Myocyte (in vitro differentiated cells): ENCODE data around the gene CERK. TPM values are rescaled to one million over a fixed set of nuclear protein-coding genes. Genes with fewer than 3 reads are reported as not detected.

Experiments used
- DNase-seq: peaks from one replicate; pipeline ENCODE4 v3.0.0-alpha.2; 2012; ENCODE audit warnings: low read depth
- total RNA-seq: library from RNA; depleted of rRNA; stranded (reverse); fragments of >200 nt; gene quantifications from 2 replicates; pipeline ENCODE4 v1.2.3, GENCODE V29; 2014

The CERK gene
- total RNA-seq, 1 donor from 2014 or later = 32.9 TPM

- no peak for DNase-seq
These were observed 34.1 kb downstream of the CERK start for GRCh38 chr22:46703996-46704370.

GRCh38 chr22:46703171-46703995, 34.7 kb downstream of the CERK start:
- DNase-seq = no peak

DNA sequence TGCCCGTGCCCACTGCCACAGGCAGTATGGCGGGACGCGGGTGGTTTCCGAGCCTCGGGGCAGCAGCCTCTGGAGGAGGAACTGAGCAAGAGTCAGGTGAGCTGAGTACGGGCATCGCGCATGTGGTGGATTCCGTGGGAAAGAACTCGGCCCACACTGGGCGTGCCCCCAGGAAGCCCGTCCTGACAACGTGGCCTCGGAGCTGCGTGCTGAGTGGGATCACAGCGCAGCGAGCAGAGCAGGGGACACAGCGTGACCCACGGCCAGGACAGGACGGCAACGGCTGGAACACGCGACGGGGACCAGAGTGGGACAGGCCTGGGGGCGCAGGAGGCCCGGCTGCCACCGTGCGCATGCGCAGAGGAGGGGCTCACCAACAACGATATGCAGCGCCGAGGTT, 36.8 kb downstream of the CERK start:
- DNase-seq = no peak

DNA sequence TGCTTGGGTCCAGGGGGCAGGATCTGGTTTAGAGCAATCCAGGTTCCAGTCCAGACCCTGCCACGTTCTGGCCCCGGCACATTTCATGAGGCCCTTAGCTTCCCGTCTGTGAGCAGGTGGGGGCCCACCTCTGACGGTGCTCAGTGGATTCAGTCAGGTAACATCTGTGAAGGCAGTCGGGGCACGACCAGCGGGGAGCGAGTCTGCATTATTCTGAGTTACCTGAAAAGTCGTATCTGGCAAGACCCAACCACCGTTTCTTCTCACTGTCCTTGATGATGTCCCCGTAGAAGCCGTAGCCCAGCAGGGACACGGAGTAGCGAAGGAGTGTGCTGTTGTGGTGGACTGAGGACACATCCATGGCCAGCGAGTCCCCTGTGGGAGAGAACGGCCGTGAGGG, 39.0 kb downstream of the CERK start:
- no peak for DNase-seq

- DNase-seq = no peak
These were observed 40.1 kb downstream of the CERK start for GRCh38 chr22:46697811-46698515.

GRCh38 chr22:46696614-46697013, 41.4 kb downstream of the CERK start:
- DNase-seq = no peak

GRCh38 chr22:46696229-46696518, 41.9 kb downstream of the CERK start:
- no peak for DNase-seq

DNA sequence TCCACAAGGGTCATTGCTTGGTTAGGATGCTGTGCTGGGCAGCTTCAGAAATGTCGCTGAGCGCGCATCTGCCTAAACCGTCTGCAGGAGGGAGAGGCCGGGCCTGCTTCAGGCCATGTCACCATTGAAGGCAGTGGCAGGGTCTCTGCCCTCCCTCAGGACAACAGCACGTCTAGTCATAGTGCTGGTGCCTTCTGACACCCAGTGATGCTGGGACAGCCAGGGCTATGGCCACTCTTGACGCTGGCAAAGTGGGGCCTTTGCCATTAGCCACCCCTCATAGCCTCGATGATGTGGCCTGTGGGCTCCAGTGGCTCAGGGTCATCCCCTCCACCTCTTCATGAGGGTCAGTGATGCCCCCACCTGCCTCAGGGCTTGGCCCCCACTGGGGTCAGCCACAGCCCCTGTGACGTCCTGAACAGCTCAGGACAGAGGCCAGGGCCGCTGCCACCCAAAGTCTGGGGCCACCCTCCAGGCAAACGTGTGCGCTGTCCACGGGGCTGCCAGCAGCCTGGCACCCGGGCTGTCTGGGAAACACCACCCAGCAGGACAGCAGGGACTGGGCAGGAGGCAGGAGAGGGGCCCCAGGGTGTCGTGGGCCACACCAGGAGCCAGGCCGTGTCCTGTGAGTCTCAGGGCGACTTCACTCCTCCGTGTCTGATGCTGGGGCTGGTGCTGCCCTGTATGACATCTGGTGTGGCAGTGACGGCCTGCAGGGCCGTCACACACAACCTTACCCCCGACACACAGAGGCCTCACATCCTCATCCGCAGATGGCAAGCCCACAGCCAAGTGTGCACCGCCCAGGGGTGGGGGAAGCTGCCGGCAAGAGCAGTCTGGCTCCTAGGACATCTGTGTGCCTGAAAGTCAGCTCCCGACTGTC, 42.5 kb downstream of the CERK start:
- DNase-seq = no peak

- DNase-seq = no peak
These were observed 43.5 kb downstream of the CERK start for GRCh38 chr22:46694416-46695170.

GRCh38 chr22:46693634-46694415, 44.2 kb downstream of the CERK start:
- peak; percentile 28 for DNase-seq

- no peak for DNase-seq
These were observed 46.5 kb downstream of the CERK start for GRCh38 chr22:46691571-46691970.

GRCh38 chr22:46690146-46690545, 47.9 kb downstream of the CERK start:
- DNase-seq = no peak

DNA sequence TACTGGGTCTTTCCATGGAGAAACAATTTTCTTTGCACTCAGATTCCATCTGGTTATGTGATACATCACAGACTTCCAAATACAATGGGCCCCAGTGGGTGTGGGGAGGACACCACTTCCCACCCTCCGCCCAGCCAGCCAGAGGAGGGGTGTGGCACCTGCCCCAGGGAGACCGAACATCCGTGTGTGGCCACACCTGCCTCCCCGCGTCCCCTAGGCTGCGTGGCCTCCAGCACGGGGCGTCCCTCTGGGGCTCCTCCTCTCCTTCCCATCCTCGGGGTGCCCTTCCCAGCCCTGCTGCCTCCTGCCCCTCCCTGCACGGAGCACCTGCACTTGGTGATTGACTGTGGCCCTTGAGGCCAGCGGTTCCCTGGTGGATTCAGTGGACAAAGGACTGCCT, 49.1 kb downstream of the CERK start:
- no peak for DNase-seq

GRCh38 chr22:46687460-46687859, 50.6 kb downstream of the CERK start:
- no peak for DNase-seq

GRCh38 chr22:46687048-46687444, 51.0 kb downstream of the CERK start:
- DNase-seq = no peak

- no peak for DNase-seq
These were observed 51.6 kb downstream of the CERK start for GRCh38 chr22:46686221-46687047.

DNA sequence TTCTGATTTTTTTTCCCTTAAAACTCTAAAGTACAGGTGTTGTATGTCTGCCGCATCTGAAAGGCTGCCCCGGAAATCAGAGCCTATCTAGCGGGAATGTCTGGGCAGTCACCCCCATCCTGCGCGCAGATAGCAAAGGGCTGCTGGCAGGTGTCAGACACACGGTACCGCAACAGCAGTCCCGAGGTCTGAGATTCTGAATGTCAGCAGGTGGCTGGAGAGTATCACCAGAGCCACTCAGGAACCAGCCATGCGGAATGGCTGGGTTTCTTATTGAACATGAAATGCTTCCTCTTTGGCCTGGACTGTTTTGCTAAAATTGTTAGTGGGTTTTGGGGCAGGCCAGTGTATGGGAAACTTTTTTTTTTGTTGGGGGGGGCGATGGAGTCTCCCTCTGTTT, 53.3 kb downstream of the CERK start:
- DNase-seq = no peak

GRCh38 chr22:46682011-46682731, 55.9 kb downstream of the CERK start:
- peak; percentile 56 for DNase-seq

DNA sequence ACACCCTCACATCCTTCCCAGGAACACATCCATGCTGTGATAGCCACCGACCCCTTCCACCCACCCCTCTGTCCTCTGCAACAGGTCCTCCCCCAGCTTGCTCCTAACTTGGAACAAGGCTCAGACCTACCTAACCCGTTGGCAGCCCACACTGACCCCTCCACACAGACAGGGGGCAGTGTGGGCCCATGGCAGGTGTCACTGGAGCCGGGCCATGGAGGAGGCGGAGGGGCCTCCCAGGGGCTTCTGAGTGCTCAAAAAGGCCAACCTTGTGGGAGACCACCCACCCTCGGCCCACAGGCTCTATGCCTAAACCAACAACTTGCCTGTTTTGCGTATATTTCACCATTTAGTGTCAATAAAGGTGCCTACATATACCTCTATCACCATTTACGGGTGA, 57.0 kb downstream of the CERK start:
- no peak for DNase-seq
